ENCODE results near the gene FCHSD1.

DNA sequence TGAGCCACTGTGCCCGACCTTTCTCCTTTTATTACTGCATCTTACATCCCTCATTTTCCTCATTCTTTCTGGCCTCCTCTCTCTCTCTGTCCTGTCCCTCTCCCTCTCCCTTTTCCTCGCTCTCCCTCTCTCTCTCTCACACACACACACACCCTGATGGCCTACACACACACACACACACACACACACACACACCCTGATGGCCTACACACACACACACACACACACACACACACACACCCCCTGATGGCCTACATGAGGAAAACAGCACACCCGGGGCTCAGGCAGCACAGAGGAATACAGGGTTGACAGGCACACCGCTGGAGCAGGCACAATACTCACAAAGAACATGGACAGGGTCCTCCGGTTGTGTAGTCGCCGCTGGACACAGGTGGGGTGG, 3.8 kb upstream of the FCHSD1 start:
- no peak for TF ChIP-seq RAD21 (IDR thresholded peaks at IDR 0.05; ENCODE audit: low read length)
- TF ChIP-seq POLR2A (IDR thresholded peaks at IDR 0.05; ENCODE audit: low read depth, low read length) = no peak
- TF ChIP-seq, protein P1, sequence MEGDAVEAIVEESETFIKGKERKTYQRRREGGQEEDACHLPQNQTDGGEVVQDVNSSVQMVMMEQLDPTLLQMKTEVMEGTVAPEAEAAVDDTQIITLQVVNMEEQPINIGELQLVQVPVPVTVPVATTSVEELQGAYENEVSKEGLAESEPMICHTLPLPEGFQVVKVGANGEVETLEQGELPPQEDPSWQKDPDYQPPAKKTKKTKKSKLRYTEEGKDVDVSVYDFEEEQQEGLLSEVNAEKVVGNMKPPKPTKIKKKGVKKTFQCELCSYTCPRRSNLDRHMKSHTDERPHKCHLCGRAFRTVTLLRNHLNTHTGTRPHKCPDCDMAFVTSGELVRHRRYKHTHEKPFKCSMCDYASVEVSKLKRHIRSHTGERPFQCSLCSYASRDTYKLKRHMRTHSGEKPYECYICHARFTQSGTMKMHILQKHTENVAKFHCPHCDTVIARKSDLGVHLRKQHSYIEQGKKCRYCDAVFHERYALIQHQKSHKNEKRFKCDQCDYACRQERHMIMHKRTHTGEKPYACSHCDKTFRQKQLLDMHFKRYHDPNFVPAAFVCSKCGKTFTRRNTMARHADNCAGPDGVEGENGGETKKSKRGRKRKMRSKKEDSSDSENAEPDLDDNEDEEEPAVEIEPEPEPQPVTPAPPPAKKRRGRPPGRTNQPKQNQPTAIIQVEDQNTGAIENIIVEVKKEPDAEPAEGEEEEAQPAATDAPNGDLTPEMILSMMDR (conservative IDR thresholded peaks at IDR 0.05; ENCODE audit: low read depth, low read length) = no peak
- TF ChIP-seq, protein P2, sequence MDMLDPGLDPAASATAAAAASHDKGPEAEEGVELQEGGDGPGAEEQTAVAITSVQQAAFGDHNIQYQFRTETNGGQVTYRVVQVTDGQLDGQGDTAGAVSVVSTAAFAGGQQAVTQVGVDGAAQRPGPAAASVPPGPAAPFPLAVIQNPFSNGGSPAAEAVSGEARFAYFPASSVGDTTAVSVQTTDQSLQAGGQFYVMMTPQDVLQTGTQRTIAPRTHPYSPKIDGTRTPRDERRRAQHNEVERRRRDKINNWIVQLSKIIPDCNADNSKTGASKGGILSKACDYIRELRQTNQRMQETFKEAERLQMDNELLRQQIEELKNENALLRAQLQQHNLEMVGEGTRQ (IDR thresholded peaks at IDR 0.05; ENCODE audit: low read depth, low read length) = no peak
- TF ChIP-seq RFX5 (IDR thresholded peaks at IDR 0.05; ENCODE audit: low read depth, low read length) = no peak
- no peak for TF ChIP-seq BHLHE40 (IDR thresholded peaks at IDR 0.05; ENCODE audit: low read depth, low read length)
- no peak for TF ChIP-seq MXI1 (IDR thresholded peaks at IDR 0.05; ENCODE audit: borderline replicate concordance, low read depth, low read length)
- TF ChIP-seq MAFK (IDR thresholded peaks at IDR 0.05; ENCODE audit: low read depth, low read length) = no peak
- TF ChIP-seq SMC3 (IDR thresholded peaks at IDR 0.05; ENCODE audit: low read depth, low read length) = no peak

Data from IMR-90 (cell line).